SKM-1 (cell line): ENCODE results near the gene PIGA.

Experiments
- DNase-seq: peaks from one replicate; lab custom pipeline; 2025; ENCODE audit not compliant: unreplicated experiment; lab: John Stamatoyannopoulos, UW

The PIGA gene

GRCh38 chrX:15335135-15336022, at the start of gene PIGA:
Gene PIGA (minus strand): TSS chrX:15335523. CDS start chrX:15331930, 3,593 bp downstream.
- DNase-seq: peak; percentile 63

GRCh38 chrX:15384304-15384703, 49.0 kb upstream of the PIGA start, which contains the start of gene VEGFD:
Gene VEGFD (minus strand): TSS chrX:15384413. CDS start chrX:15383946, 467 bp downstream.
- DNase-seq: no peak

DNA sequence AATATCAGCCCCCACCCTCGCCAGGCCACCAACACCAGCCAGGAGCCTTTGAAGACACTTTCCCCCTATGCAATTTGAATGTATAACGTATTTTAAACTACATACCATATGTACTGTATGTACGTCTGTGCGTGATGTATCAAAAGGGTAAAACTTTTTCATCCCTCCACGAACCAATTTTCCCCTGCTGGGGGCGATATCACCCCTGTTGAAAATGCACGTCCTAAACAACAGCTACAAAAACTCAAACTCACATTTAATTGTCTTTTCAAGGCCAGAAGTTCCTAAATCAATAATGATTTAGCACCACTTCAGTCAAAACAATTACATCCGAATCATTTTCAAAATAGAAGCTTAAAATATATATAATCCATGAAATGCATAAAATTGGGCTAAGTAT, 47.5 kb upstream of the PIGA start:
- DNase-seq: no peak

DNA sequence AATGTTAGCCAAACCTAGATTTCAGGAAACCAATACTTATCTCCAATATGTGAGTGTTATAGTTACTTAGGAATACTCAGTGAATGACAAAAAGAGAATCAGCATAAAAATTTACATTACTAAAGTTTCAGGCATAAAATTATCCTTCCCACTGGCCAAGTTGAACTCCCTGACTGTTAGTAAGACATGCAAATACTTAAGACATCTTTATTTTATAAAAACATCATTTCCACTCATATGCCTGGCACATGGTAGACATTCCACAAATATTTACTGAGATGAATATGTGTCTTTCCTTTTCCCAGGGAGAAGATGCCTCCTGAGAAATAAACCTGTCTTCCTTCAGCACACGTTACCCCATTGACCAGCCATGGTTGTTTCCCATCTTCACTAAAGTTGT, 41.6 kb upstream of the PIGA start:
- no peak for DNase-seq

DNA sequence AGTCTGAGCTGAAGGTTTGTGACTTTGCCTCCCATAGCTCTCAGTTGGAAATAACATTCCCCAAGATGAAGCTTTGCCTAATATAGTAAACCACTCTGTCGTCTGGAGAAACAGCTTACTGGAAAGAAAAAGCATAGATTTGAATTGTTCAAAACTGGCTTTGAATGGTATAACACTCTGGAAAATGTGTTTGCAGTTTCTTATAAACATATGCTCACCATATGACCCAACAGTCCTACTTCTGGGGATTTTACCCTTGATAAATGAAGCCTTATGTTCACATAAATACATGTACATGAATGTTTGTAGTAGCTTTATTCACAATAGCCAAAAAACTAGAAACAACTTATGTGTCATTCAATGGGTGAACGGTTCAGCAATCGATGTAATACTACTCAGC, 38.7 kb upstream of the PIGA start:
- no peak for DNase-seq

GRCh38 chrX:15366506-15367352, 31.4 kb upstream of the PIGA start:
- peak; percentile 59 for DNase-seq

- no peak for DNase-seq
Observed at GRCh38 chrX:15359701-15360100, 24.4 kb upstream of the PIGA start.

DNA sequence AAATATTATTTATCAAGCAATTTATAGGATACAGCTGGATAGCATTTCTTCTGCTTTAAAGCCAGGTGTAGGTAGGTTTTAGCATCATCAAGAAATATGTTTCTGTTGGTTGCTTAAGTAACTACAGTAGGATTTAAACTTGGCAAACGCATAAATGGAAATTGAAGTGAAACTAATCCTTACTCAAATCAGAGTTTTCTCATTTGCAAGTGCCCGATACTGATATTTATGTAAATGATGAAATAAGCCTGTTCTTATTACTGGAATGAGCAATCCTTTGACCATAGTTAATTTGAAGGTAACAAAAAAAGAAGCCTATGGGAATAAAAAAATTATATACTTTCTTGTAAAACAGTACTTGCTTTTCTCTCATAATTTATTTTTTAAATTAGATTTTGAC, 23.2 kb upstream of the PIGA start:
- DNase-seq: no peak

GRCh38 chrX:15356444-15356843, 21.1 kb upstream of the PIGA start:
- DNase-seq: no peak

DNA sequence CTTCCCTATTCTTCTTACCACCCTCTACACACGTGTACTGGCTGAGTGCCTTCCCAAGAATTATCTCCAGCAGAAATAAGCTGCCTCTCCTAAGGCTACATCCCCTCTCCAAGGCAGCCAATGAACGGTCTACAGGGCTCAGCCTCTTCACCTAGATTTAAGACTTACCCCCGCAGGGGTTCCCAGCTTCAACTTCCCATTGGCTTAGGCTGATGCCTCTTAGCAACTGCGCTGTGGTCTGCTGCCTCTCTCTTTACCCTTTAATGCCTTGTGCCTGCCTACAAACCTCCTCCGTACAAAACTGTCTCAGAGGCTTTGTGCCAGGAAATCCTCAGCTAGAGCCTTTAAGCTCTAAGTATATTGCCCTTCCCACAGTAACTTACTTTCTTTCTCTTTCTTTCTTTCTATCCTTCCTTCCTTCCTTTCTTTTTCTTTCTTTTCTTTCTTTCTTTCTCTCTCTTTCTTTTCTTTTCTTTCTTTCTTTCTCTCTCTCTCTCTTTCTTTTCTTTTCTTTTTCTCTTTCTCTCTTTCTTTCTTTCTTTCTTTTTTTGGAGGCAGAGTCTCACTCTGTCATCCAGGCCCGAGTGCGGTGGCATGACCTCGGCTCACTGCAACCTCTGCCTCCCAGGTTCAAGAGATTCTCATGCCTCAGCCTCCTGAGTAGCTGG, 15.1 kb upstream of the PIGA start:
- DNase-seq: no peak

DNA sequence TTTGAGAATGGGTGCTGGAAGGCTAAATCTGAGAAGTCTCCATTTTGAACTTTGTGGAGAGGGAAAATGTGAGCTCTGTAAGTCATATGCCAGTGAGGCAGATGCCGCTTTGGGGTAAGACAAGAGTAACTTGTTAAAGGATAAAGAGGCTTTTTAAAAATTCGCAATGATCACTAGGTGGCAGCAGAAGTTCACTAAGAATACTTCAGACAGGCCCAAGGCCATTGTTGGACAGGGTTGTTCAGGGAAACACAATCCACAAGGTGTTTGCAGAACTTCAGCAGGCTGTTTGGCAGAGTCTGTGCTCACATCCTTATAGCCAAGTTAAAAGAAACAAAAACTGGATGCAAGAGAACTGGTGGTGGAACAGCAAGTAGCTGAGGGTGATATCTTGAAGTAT, 13.7 kb upstream of the PIGA start:
- no peak for DNase-seq

DNA sequence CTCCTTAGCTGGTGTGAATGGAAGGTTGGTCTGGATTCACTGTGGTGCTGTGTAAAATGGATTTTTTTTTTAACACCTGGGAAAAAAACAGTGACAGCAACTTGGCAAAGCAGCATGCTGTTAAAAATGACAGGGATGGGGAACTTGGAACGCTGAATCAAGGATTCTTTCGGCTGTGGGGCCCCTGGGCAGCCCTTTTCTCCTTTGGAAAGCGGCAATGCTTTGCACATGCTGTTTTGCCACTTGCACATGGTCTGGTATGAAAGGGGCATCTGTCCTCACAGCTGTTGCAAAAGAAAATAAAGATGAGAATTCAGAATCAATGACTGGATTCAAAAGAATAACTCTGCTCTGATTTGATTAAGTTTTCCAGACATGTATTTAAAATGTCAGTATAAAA, 10.7 kb upstream of the PIGA start:
- DNase-seq: no peak

DNA sequence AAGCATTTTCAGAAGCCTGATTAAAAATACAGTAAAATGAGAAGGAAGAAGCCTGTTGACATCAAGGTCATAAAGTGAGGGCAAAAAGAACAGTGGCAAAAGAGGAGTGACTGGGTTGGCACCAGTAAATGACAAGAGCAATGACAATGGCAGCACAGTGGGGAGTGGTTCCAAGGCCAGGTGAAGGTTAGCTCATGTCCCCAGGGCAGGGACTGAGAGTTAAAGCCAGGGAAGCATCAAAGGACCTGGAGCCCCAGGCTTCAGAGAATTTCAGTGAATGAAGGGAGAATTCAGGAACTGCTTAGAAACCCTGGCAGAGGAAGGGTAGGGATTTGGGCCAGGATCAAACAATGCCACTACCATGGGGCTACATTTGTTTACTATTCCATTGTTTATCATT, 8.8 kb upstream of the PIGA start:
- no peak for DNase-seq

DNA sequence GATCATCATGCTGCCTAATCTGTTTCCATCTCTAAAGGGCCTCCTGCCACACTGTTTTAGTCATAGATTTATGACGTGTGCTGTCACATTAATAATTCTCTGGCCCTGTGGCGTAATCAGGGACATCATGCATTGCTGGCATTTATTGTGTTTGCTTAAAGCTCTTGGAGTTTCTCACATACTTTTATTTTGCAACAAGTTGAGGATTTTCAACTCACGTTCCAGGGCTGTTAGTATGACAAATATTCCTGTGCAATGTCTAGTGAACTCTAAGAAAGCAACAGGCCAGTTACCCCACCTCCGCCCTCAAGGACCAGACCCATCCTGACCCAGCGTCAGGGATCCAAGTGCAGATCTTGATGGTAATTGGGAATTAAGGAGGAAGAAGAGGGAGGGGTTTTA, 7.8 kb upstream of the PIGA start:
- DNase-seq: no peak

- no peak for DNase-seq
Observed at GRCh38 chrX:15340867-15341266, 5.5 kb upstream of the PIGA start.

DNA sequence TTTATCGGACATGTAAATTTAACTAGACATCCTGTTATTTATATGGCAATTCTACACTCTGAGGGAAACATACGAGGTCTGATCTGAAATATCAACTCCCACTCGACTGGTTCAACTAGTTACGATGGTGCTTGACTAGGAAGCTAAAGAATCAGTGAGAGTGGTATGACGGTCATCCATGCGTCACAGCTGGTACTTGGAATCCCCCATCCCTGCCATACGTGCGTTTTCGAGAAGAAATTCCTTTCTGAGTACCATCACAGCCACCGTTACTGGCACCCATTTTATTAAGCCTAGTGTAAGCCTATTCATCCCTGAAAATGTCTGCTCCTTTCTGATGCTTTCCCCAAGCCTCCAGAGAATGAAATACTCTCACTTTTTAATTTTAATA, 695 bp upstream of the PIGA start:
- no peak for DNase-seq

- DNase-seq: no peak
Observed at GRCh38 chrX:15334561-15334960, 762 bp downstream of the PIGA start.

DNA sequence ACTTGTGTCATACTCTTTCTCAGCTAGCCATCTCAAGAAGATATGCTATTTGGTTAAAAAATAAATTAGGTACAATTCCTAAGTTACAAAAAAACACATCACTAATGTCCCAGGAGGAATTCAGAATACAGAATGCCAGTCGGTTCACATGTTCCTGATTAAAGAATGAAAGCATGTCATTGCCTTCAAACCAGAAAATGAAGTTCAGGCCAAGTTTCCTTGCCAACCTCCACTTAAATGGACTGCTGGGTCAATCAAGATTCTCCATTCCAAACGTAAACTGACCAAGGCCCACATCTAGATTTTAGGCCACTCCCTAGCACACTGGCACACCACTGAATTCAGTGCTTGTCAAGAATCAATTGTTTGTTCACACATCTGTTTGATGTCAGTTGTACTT, 6.5 kb downstream of the PIGA start:
- no peak for DNase-seq

DNA sequence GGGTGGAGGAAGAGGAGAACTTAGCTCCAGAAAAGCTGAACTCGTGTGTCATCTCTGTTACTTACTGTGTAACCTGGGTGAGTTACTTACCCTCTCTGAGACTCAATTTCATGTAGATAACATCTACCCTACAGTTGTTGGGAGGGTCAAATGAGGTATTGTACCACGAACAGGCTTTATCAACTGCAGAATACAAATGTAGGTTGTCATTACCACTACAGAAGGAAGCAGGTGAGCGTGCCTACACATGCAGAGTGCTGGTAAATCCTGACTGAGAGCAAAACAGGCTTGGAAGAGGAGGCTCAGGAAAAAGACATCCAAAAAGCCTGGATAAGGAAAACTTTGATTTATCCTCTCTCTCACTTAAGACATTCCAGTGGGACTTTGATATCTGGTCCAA, 7.2 kb downstream of the PIGA start:
- DNase-seq: no peak

- DNase-seq: no peak
Observed at GRCh38 chrX:15322472-15322871, 12.9 kb downstream of the PIGA start.

DNA sequence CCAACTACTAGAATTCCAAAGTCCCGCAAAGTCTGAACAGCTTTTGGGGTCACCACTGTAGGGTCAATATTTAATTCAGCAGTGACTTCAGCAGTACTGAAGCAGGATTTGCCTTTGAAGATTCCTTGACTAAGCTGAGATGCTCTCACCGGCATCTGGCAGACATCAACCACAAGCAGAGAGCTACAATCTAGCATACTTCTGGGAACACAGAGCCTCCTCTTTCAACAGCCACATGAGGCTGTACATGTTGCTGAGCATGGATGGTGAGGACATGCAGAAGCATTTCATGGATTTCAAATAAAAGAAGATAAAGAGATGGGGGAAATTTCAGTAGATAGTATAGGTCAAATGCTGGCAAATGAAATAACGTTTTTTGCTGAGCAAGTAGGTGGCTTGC, 13.3 kb downstream of the PIGA start:
- DNase-seq: no peak

GRCh38 chrX:15321447-15321846, 13.9 kb downstream of the PIGA start:
- DNase-seq: peak; percentile 19
